Activated naive CD4-positive, alpha-beta T cell treated with anti-CD3 and anti-CD28 coated beads, Interleukin-2, amount 50 U/mL, for 24 hours (primary cell): Measurements from ENCODE around the gene WIPF1.

Experiments
- H3K27ac Mint-ChIP-seq: one replicate; pipeline ENCODE4 v1.8.0; 2021; ENCODE audit warnings: mild to moderate bottlenecking, mixed read lengths
- H3K27me3 Mint-ChIP-seq: one replicate; pipeline ENCODE4 v1.8.0; 2021; ENCODE audit warnings: mixed read lengths
- H3K36me3 Mint-ChIP-seq: one replicate; pipeline ENCODE4 v1.8.0; 2021; ENCODE audit warnings: mixed read lengths
- H3K4me1 Mint-ChIP-seq: one replicate; pipeline ENCODE4 v1.8.0; 2021; ENCODE audit warnings: mixed read lengths
- H3K4me3 Mint-ChIP-seq: one replicate; pipeline ENCODE4 v1.8.0; 2021; ENCODE audit warnings: mild to moderate bottlenecking, mixed read lengths
- H3K9me3 Mint-ChIP-seq: one replicate; pipeline ENCODE4 v1.8.0; 2021; ENCODE audit warnings: mixed read lengths

Gene WIPF1

GRCh38 chr2:174573621-174574081, 24.0 kb downstream of the WIPF1 start:
- Mint-ChIP-seq H3K27ac (peak overlapping the region; percentile 88), H3K27me3 (no peaks in the 10 kb centered on the region), H3K4me1 (peaks cover 74% of the 10 kb centered on the region), H3K36me3 (peaks cover 21% of the 10 kb centered on the region), H3K4me3 (peak overlapping the region; percentile 45), H3K9me3 (no peaks in the 10 kb centered on the region)

- Mint-ChIP-seq H3K4me1 (peaks cover 64% of the 10 kb centered on the region), H3K27ac (peak overlapping the region; percentile 88), H3K9me3 (no peaks in the 10 kb centered on the region), H3K4me3 (no peak overlapping the region), H3K27me3 (no peaks in the 10 kb centered on the region), H3K36me3 (peaks cover 21% of the 10 kb centered on the region)
Observed at GRCh38 chr2:174572556-174572955, 25.0 kb downstream of the WIPF1 start.

- H3K4me1 Mint-ChIP-seq, result peaks cover 67% of the 10 kb centered on the region
- H3K9me3 Mint-ChIP-seq, result no peaks in the 10 kb centered on the region
- H3K27ac Mint-ChIP-seq, result peak overlapping the region; percentile 90
- H3K4me3 Mint-ChIP-seq, result no peak overlapping the region
- no peaks in the 10 kb centered on the region for H3K27me3 Mint-ChIP-seq
- peaks cover 22% of the 10 kb centered on the region for H3K36me3 Mint-ChIP-seq
Observed at GRCh38 chr2:174571669-174572323, 25.8 kb downstream of the WIPF1 start.

GRCh38 chr2:174570318-174570958, 27.2 kb downstream of the WIPF1 start:
- Mint-ChIP-seq H3K36me3 (peaks cover 23% of the 10 kb centered on the region), H3K27ac (peak overlapping the region; percentile 88), H3K27me3 (no peaks in the 10 kb centered on the region), H3K9me3 (no peaks in the 10 kb centered on the region), H3K4me1 (peaks cover 61% of the 10 kb centered on the region), H3K4me3 (no peak overlapping the region)

GRCh38 chr2:174569678-174570077, 27.9 kb downstream of the WIPF1 start:
- Mint-ChIP-seq H3K36me3 (peaks cover 23% of the 10 kb centered on the region), H3K27ac (peak overlapping the region; percentile 88), H3K27me3 (no peaks in the 10 kb centered on the region), H3K4me1 (peaks cover 54% of the 10 kb centered on the region), H3K9me3 (no peaks in the 10 kb centered on the region), H3K4me3 (no peak overlapping the region)

GRCh38 chr2:174568425-174568824, 29.2 kb downstream of the WIPF1 start:
- H3K27ac Mint-ChIP-seq, result peak overlapping the region; percentile 59
- H3K9me3 Mint-ChIP-seq, result no peaks in the 10 kb centered on the region
- no peaks in the 10 kb centered on the region for H3K27me3 Mint-ChIP-seq
- no peak overlapping the region for H3K4me3 Mint-ChIP-seq
- H3K36me3 Mint-ChIP-seq, result peaks cover 18% of the 10 kb centered on the region
- H3K4me1 Mint-ChIP-seq, result peaks cover 41% of the 10 kb centered on the region

GRCh38 chr2:174566871-174567270, 30.7 kb downstream of the WIPF1 start:
- Mint-ChIP-seq H3K9me3 (no peaks in the 10 kb centered on the region), H3K4me1 (peaks cover 32% of the 10 kb centered on the region), H3K27me3 (no peaks in the 10 kb centered on the region), H3K27ac (peak overlapping the region; percentile 79), H3K4me3 (no peak overlapping the region), H3K36me3 (peaks cover 13% of the 10 kb centered on the region)

GRCh38 chr2:174563530-174564282, 33.9 kb downstream of the WIPF1 start:
- H3K27me3 Mint-ChIP-seq, result no peaks in the 10 kb centered on the region
- H3K9me3 Mint-ChIP-seq, result no peaks in the 10 kb centered on the region
- H3K4me1 Mint-ChIP-seq, result peaks cover 16% of the 10 kb centered on the region
- H3K36me3 Mint-ChIP-seq, result peaks cover 12% of the 10 kb centered on the region
- no peak overlapping the region for H3K27ac Mint-ChIP-seq
- no peak overlapping the region for H3K4me3 Mint-ChIP-seq

- peak overlapping the region; percentile 83 for H3K27ac Mint-ChIP-seq
- no peak overlapping the region for H3K4me3 Mint-ChIP-seq
- peaks cover 13% of the 10 kb centered on the region for H3K4me1 Mint-ChIP-seq
- H3K27me3 Mint-ChIP-seq, result no peaks in the 10 kb centered on the region
- H3K36me3 Mint-ChIP-seq, result peaks cover 9% of the 10 kb centered on the region
- no peaks in the 10 kb centered on the region for H3K9me3 Mint-ChIP-seq
Observed at GRCh38 chr2:174561972-174562370, 35.6 kb downstream of the WIPF1 start.

GRCh38 chr2:174561283-174561971, 36.2 kb downstream of the WIPF1 start:
- Mint-ChIP-seq H3K4me3 (no peak overlapping the region), H3K4me1 (peaks cover 14% of the 10 kb centered on the region), H3K27me3 (no peaks in the 10 kb centered on the region), H3K27ac (peak overlapping the region; percentile 90), H3K9me3 (no peaks in the 10 kb centered on the region), H3K36me3 (peaks cover 8% of the 10 kb centered on the region)

GRCh38 chr2:174560737-174561136, 36.9 kb downstream of the WIPF1 start:
- H3K27me3 Mint-ChIP-seq, result no peaks in the 10 kb centered on the region
- peaks cover 6% of the 10 kb centered on the region for H3K36me3 Mint-ChIP-seq
- H3K4me3 Mint-ChIP-seq, result no peak overlapping the region
- peak overlapping the region; percentile 90 for H3K27ac Mint-ChIP-seq
- peaks cover 21% of the 10 kb centered on the region for H3K4me1 Mint-ChIP-seq
- no peaks in the 10 kb centered on the region for H3K9me3 Mint-ChIP-seq

- peaks cover 3% of the 10 kb centered on the region for H3K36me3 Mint-ChIP-seq
- no peaks in the 10 kb centered on the region for H3K27me3 Mint-ChIP-seq
- H3K9me3 Mint-ChIP-seq, result no peaks in the 10 kb centered on the region
- peak overlapping the region; percentile 68 for H3K27ac Mint-ChIP-seq
- H3K4me3 Mint-ChIP-seq, result no peak overlapping the region
- peaks cover 55% of the 10 kb centered on the region for H3K4me1 Mint-ChIP-seq
Observed at GRCh38 chr2:174555998-174556397, 41.6 kb downstream of the WIPF1 start.

GRCh38 chr2:174554529-174555150, 43.0 kb downstream of the WIPF1 start:
- Mint-ChIP-seq H3K9me3 (no peaks in the 10 kb centered on the region), H3K36me3 (peaks cover 3% of the 10 kb centered on the region), H3K27me3 (no peaks in the 10 kb centered on the region), H3K4me3 (no peak overlapping the region), H3K4me1 (peaks cover 54% of the 10 kb centered on the region), H3K27ac (peak overlapping the region; percentile 92)

- H3K4me1 Mint-ChIP-seq, result peaks cover 55% of the 10 kb centered on the region
- H3K9me3 Mint-ChIP-seq, result no peaks in the 10 kb centered on the region
- no peak overlapping the region for H3K4me3 Mint-ChIP-seq
- no peaks in the 10 kb centered on the region for H3K27me3 Mint-ChIP-seq
- peaks cover 3% of the 10 kb centered on the region for H3K36me3 Mint-ChIP-seq
- peak overlapping the region; percentile 92 for H3K27ac Mint-ChIP-seq
Observed at GRCh38 chr2:174553811-174554493, 43.7 kb downstream of the WIPF1 start.

- Mint-ChIP-seq H3K4me1 (peaks cover 55% of the 10 kb centered on the region), H3K9me3 (no peaks in the 10 kb centered on the region), H3K36me3 (peaks cover 3% of the 10 kb centered on the region), H3K4me3 (no peak overlapping the region), H3K27ac (no peak overlapping the region), H3K27me3 (no peaks in the 10 kb centered on the region)
Observed at GRCh38 chr2:174552880-174553279, 44.7 kb downstream of the WIPF1 start.
